SKM-1 (cell line): ENCODE results near the gene TUBA3C.
"Not testable (repeated sequence)": the region's sequence is repeated elsewhere in the genome, so short reads cannot be mapped to it uniquely, and the experiment has no call there.

Experiments
- DNase-seq: peaks from one replicate; lab custom pipeline; 2025; ENCODE audit not compliant: unreplicated experiment; lab: John Stamatoyannopoulos, UW

Gene TUBA3C

DNA sequence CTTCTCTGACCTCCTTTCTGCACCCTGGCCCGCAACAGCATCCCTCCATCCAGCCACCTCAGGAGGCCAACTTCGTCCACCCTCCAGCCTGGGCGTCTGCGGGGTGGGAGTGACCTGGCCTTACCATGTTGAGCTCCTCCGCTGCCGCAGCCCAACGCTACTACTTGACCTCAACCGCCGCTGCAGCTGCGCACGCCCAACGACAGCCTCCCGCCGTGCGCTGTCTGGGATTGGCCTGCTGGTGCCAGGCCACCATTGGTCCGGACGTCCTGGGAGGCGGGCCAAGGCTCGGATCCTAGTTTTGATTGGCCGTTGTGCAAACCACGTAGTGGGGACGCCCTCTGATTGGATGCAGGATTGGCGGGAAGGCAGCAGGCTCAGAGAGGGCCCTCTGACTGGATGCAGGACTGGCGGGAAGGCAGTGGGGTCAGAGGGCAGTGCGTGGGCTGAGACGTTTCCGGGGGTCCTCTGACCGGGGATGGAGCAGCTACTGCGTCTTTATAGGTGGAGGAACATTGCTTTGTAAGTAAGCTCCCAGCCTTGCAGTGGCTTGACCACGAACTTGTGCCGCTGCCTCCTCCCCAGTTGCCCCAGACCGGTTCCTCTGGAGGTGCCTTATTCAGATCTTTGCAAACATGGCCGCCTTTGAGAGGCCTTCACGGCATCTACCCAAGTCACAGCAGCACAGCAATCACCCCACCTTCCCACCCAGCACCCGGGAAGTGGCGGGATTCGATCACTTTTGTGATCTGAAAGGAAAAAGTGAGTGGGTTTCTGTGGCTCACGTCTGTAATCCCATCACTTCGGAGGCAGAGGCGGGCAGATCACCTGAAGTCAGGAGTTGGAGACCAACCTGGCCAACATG is at the start of gene TUBA3C:
Gene TUBA3C, minus strand, starts transcription at position 204 of the 865 bp plus-strand sequence. Its CDS starts 77 bp downstream, at position 127.
- no peak for DNase-seq

DNA sequence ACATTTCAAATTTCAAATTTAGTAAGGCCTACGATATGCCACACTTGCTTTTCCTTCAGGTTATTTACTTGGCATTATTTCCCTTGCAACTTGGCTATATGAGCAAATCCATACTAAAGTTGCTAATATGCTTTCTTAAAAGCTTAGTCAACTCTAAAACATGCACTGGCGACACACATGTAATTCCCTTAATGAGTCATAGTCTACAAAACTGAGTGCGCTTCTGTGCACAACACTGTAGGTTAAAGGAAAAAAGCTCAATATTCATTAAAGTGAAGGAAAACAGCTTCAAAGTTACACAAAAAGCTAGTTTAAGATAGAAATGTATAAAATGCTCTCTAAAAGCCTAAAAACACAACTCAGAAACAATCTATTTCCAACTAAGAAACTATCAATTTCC is 25.8 kb upstream of the TUBA3C start:
- DNase-seq, result not testable (repeated sequence)

DNA sequence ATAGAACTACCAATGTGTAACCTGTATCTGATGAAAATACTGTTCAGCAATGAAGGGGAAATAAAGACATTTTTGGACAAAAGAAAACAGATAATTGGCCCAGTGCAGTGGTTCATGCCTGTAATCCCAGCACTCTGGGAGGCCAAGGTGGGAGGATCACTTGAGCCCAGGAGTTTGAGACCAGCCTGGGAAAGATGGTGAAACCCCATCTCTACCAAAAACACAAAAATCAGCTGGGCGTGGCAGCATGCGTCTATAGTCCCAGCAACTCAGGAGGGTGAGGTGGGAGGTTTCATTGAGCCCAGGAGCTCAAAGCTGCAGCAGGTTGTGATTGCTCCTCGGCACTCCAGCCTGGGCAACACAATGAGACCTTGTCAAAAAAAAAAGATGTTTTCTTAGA is 11.0 kb upstream of the TUBA3C start:
- not testable (repeated sequence) for DNase-seq

DNA sequence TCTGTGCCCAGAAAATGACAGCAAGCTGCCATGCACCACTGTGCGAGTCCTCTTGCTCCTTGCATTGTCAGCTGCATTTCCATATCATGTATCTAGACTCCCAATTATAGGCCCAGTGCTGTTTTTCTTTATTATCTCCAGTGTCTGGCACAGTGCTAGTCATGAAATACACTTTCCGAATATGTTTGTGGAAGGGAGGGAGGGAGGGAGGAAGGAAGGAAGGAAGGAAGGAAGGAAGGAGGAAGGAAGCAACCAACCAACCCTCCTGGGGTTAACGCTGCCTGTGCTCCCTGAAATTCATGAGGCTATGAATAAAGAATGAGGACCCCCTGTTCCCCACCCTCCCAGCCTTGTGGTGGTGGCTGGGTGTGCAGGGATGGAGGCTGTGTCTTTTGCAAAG is 8.3 kb upstream of the TUBA3C start:
- DNase-seq, result not testable (repeated sequence)

DNA sequence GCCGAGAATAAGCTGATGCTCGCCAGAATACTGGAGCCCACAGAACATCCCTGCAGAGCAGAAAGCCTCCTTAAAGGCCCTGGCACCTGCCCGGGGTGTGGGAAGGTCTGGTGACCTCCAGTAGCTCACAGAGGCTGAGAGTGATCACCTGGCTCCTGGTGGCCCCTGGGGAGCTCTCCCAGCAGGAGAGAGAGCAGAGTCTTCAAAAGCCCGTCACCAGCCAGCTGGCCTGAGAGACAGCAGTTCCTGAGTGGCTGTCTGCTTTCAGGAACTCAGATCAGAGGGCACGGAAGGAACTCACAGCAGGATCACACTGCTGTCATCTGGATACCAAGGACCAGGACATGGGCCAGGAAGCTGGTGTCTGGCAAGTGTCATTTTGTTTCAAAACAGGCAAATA is 7.7 kb upstream of the TUBA3C start:
- DNase-seq, result not testable (repeated sequence)

DNA sequence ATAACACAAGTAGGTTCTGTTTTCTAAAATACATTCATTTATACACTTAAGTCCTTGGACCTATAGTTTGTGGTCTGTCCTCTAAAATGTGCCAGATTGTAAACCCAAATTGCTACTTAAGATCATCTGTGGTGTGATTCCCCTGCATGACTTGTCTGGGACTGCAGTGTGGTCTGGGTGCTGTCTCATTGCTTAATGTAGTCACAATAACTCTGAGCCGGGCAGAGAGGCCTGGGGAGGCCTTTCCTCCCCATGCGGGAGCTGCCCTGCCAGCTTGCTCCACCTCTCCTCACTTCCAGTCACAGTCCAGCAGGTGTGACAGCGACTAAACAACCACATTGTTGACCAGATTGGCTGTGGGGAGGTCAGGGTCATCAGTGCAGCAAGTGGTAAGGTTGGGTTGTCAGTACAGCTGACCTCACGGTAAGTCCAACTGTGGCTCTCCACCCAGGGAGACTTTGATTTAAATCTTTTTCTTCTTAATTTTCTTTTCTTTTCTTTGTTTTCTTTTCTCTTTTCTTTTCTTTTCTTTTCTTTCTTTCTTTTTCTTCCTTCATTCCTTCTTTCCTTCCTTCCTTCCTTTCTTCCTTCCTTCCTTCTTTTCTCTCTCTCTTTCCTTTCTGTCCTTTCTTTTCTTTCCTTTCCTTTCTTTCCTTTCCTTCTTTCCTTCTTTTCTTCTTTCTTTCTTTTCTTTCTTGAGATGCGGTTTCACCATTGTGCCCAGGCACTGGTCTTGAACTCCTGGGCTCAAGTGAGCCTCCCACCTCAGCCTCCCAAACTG is 4.4 kb upstream of the TUBA3C start:
- no peak for DNase-seq

DNA sequence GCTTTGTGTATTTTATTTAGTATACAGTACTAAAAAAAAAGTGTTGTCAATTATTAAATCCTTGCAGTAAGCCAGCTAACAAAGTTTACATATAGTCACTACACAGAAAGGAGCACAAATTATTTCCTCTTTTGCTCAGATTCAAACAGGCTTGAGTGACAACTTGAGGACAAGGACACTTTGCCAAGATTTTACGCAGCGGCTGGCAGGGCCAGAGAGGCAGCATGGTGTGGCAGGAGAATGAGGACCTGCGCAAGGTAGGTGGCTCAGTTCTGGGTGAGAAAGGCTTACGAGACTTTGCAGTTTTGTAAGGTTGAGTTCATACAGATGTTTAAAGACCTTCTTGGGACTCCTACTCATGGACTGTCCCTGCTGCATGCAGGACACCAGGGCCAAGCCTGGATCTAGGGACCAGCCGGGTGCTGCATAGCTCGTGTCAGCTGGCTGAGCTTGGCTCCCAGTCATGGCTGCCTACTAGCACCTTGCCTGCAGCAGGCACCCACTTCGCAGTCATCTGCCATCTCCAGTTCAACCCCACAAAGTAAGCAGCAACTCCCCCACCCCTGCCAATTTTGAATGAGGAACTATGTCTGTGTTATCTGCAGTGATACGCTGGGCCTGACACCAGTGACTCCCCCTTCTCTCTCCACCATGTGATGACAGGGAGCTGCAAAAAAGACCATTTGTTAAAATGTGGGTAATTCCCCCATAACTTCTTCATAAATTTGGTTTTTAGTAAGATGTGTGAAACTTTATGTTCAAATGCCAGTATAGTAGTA is 3.7 kb upstream of the TUBA3C start:
- no peak for DNase-seq

DNA sequence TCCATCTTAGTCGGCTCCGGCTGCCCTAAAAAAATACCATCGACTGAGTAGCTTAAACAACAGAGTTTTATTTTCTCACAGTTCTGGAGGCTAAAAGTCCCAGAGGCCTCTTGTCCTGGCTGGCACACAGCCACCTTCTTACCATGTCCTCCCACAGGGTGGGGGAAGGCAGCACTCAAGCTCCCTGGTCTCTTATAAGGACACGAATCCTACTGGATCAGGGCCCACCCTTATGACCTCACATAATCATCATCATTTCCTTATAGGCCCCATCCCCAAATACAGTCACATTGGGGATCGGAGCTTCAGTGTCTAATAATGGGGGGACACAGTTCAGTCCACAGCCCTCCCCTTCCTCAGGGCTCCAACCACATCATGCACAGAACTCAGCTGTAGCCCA is 2.6 kb upstream of the TUBA3C start:
- DNase-seq, result no peak

DNA sequence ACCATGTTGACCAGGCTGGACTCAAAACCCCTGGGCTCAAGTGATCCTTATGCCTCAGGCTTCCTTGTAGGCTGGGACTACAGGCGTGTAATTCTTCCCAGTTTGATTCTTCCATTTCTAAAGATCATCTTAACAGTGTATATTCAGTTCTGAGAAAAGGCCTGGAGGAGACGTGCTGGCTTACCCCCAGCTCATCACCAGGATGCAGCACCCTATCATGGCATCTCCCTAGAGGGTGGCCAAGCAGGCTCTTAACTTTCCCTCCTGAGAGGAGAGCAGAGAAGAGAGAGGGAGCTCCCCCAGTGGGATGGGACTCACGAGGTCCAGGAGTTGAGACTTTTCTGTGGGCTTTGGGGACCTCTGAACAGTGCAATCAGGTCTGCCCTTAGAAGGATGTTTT is 2.1 kb upstream of the TUBA3C start:
- no peak for DNase-seq

DNA sequence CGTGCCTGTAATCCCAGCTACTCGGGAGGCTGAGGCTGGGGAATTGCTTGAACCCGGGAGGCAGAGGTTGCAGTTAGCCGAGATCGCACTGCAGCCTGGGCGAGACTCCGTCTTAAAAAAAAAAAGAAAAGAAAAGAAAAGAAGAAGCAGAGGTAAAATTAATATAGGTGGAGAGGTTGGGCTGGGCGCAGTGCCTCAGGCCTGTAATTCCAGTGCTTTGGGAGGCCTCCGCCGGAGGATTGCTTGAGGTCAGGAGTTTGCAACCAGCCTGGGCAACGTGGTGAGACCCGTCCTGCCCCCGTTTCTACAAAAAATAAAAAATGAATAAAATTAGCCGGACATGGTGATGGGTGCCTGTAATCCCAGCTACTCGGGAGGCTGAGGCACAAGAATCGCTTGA is 912 bp upstream of the TUBA3C start:
- DNase-seq, result no peak

DNA sequence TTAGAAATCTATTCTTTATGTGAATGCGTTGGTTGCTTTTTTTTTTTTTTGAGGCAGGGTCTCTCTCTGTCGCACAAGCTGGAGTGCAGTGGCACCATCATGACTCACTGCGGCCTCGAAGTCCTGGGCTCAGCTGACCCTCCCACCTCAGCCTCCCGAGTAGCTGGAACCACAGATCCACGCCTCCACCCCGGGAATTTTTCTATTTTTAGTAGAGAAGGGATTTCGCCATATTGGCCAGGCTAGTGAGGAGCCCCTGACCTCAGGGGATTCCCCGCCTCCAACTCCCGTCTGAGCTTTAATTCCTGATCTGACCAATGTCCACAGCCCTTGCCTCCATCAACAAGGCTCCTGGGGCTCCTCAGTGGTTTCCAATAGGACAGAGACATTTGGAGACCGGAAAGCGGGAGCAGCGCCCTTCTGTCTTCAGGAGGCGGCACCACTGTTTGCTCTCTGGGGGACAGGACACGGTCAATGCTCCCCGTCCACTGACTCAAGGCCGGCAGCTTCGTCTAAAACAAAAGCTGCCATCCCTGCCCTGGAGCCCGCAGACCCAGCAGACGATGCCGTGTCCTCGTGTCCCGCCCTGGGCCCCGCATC is 503 bp downstream of the TUBA3C start:
- no peak for DNase-seq

DNA sequence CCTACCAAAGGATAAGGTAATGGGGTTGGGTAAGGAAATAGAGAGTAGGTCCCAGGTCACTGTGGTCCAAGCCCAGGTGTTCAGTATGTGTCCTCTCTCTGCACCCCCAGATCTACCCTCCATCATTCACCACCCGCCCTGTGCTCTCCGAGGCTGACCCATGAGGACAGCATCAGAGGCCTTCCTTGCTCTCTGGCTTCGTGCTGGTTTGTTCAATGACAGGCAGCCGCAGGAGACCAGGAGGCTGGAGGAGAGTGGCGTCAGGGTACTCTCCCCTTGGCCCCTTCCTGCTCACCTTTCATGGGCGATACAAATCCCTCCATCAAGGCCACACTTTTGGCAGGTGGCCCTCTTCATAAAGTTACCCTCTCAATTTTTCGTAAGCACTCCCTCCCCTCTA is 1.7 kb downstream of the TUBA3C start:
- no peak for DNase-seq

DNA sequence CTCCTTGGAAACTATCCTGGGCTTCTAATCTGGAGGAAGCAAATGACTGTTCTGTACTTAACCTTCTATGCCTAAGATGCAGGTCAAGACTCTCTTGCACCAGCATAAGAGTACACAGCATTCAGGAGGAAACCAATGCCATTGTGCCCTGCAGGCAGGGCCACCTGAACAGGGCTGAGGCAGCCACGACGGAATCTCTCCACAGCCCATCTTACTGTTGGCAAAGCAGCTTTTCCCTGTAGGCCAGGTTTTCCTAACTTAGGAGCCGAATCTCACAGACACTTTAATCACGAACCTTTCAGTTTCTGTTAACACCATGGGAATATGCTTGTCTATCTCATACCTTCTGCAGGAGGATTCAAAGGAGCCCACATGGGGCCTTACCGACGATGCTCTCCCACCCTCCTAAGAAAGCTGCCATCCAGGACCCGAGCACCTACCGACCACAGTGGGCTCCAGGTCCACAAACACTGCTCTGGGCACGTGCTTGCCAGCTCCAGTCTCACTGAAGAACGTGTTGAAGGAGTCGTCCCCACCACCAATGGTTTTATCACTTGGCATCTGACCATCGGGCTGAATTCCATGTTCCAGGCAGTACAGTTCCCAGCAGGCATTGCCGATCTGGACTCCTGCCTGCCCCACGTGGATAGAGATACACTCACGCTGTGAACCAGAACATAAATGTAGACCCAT is 2.6 kb downstream of the TUBA3C start:
- DNase-seq, result no peak

DNA sequence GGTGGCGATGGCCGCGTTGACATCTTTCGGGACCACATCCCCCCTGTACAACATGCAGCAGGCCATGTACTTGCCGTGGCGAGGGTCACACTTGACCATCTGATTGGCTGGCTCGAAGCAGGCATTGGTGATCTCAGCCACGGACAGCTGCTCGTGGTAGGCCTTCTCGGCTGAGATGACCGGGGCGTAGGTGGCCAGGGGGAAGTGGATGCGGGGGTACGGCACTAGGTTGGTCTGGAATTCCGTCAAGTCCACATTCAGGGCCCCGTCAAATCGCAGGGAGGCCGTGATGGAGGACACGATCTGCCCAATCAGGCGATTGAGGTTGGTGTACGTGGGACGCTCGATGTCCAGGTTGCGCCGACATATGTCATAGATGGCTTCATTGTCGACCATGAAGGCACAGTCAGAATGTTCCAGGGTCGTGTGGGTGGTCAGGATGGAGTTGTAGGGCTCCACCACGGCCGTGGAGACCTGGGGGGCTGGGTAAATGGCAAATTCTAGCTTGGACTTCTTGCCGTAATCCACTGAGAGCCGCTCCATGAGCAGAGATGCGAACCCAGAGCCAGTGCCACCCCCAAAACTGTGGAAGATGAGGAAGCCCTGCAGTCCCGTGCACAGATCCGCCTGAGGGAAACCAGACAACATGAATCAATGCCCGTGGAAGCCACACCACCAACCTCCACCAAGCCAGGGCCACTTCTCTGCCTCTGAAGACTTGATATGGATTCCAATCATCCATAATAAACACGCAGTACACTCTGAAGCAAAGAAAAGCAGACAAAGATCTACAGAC is 4.4 kb downstream of the TUBA3C start:
- DNase-seq, result not testable (repeated sequence)

DNA sequence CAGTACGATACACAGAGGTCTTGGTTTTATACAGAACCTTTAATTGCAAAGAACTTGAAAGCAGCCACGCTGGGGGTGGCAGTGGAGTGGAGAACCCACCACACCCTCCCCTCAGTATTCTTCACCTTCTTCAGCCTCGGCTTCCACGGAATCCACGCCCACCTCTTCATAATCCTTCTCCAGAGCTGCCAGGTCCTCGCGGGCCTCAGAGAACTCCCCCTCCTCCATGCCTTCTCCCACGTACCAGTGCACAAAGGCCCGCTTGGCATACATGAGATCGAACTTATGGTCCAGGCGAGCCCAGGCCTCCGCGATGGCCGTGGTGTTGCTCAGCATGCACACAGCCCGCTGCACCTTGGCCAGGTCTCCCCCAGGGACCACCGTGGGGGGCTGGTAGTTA is 7.9 kb downstream of the TUBA3C start:
- no peak for DNase-seq

DNA sequence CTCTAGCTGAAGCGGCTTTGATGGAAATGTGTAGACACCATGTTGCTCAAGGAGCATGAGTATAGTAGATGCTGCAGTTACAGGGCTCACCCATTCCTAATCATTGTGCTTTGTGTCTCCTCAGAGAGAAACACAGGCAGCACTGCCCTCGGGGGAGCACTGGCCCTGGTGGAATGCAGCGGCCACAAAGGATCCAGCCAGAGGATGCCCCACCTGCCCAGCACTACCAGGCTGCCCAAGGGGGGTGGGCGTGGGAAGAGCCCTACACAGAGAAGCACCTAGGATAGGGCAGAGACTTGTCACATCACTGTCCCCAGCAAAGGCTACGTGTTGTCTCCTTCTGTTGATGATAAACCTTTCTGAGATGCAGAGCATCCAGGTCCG is 9.0 kb downstream of the TUBA3C start:
- no peak for DNase-seq

DNA sequence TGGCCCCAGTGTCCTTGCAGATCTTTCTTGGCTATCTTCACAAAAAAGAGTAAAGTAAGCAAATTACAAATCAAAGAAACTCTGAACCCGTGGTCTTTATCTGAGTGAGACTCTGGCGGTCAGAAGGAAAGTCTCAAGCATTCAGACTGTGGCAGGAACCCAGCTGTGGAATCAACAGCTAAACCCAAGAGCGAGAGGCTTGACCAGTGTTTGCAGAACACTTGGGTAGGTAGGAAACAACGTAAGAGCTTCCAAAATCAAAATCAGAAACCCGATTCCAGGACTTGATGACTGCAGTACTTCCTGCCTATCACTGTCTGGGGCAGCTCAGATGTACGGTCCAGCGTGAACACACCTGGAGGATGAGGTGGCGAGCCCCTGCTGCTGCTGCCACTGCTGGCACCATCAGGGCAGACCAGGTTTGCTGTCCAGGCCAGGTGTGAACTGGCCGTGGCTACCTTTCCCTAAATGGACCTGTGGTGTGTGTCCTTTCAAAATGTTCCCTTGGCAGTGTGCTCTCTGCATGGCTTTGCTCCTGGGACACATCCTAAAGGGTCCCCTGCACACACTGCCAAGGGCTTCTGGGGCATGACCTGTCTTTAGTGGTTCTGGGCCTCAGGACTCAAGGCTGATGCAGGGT is 9.5 kb downstream of the TUBA3C start:
- no peak for DNase-seq

DNA sequence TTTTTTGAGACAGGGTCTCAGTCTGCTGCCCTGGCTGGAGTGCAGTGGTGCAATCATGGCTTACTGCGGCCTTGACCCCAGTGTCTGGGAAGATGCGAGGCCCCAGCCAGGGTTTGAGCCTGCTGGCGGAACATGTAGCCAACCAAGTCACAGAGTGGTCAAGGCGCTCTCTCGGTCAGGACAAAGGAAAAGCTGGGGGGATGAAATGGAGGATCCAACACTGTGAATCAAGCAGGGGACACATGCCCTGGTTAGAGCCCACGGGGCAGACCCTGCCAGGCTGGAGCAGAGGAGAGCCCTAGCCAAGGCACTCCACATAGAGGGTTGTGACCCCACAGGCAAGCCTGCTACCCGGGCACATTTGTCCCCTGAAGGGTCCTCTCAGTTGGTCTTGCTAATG is 10.1 kb downstream of the TUBA3C start:
- DNase-seq, result no peak

DNA sequence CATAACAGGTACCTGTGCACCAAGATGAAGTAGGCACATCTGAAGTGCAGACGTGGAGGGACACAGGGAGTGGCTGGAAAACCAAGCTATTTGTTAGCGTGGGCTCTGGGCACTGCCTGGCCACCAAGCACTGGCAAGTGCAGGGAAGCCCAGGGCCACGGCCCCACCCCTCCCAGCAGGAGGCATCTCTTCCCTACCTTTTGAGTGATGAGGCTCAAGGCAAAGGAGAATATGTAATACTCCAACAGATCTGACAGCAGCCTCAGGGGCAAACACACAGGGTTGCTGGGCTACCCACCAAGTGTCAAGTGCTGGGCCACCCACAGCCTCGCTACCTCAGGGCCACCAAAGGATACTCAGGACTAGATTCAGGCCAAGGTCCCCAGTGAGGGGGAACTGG is 11.6 kb downstream of the TUBA3C start:
- no peak for DNase-seq
